HG02840 (cell line): ENCODE measurements around the gene HTR3D.
"Not testable (repeated sequence)": the region's sequence is repeated elsewhere in the genome, so short reads cannot be mapped to it uniquely, and the experiment has no call there.

ENCODE experiments used
- ATAC-seq: cut with Tn5 transposase; IDR thresholded peaks from one replicate; pipeline ENCODE4 v1.9.1; 2021; ENCODE audit warnings: mild to moderate bottlenecking, moderate library complexity, moderate number of reproducible peaks; ENCODE audit not compliant: unreplicated experiment, low FRiP score

Gene HTR3D, protein sequence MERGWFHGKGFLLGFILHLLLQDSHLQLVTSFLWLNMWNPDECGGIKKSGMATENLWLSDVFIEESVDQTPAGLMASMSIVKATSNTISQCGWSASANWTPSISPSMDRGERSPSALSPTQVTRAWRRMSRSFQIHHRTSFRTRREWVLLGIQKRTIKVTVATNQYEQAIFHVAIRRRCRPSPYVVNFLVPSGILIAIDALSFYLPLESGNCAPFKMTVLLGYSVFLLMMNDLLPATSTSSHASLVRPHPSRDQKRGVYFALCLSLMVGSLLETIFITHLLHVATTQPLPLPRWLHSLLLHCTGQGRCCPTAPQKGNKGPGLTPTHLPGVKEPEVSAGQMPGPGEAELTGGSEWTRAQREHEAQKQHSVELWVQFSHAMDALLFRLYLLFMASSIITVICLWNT

DNA sequence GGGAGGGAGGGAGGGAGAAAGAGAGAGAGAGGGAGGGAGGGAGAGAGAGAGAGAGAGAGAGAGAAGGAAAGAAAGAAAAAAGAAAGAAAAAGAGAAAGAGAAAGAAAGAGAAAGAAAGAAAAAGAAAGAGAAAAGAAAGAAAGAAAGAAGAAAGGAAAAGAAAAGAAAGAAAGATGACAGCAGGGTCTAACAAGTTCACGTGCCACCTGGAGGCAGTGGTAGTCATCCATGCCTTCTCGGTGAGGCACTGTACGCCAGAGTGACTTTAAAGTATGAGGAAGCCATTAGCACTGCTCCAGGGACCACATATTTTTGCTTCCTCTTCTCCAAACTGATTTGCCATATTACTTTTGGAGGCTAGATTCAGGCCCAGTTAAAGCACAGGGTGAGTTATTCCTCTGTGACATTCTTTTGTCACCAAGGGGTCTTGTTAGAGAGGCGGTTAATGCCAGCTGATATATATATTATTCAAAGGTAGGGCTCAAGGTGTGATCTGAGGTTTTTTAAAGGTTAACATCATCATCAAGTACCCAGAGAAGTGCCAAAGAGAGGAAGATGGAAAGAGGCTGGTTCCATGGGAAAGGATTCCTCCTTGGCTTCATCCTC is at the start of gene HTR3D:
TSS of gene HTR3D (plus strand) at position 556 of the 606 bp plus-strand sequence. CDS start at position 556, 0 bp downstream.
- ATAC-seq = no peak

DNA sequence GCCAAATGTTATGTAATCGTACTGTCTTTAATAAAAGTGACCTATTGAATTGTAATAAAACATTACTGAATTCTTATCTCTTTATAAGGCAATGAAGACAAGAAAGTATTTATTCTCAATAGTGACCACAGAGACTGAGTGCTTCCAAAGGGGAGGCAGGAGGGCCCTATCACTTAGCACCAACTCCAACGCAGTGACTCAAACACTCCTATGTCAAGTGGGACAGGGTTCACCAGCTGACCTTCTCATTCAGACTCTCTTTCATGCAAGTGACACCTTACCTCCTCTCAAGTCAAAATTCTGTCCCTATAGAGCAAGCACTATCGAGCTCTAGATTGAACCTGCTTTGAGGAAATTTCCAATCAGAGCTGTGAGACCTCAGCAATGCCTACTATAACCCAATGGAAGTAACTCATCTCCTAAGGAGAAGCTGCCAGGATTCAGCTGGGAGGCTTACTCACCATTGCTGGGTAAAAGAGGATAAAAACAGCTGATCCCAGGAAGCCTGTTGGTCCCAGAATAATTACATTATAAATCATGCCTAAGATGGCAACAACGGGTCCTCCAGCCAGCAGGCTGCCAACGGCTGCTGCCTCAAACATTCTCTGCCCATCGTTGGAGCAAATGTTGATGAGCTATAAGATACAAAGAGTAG is 49.4 kb upstream of the HTR3D start:
- no peak for ATAC-seq

DNA sequence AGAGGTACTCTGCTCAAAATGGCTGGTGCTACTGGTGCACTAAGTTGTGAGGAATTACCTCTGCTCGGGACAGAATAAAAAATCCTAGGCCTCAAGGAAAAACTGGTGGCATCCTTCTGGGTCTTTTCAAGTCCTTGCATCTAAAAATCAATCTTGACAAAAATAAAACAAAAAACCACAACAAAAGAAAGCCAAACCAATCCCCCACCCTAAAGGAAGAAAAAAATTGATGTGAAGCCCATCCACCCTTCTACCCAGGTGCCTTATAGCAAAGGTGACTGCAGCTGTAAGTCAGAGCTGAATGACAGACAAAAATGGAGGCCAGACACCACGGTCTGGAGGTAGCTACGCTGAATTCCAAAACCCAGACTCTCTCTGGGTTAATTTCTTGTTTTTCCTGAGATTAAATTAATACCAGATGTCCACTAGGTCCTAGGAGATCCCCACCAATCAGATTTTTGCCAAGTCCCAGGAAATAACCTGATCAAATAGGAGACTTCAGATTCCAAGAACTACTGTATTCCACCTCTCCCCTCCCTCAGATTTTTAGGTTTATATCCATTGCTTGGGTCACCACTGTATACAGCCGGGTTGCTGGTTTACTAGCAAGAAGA is 47.3 kb upstream of the HTR3D start:
- ATAC-seq = no peak

DNA sequence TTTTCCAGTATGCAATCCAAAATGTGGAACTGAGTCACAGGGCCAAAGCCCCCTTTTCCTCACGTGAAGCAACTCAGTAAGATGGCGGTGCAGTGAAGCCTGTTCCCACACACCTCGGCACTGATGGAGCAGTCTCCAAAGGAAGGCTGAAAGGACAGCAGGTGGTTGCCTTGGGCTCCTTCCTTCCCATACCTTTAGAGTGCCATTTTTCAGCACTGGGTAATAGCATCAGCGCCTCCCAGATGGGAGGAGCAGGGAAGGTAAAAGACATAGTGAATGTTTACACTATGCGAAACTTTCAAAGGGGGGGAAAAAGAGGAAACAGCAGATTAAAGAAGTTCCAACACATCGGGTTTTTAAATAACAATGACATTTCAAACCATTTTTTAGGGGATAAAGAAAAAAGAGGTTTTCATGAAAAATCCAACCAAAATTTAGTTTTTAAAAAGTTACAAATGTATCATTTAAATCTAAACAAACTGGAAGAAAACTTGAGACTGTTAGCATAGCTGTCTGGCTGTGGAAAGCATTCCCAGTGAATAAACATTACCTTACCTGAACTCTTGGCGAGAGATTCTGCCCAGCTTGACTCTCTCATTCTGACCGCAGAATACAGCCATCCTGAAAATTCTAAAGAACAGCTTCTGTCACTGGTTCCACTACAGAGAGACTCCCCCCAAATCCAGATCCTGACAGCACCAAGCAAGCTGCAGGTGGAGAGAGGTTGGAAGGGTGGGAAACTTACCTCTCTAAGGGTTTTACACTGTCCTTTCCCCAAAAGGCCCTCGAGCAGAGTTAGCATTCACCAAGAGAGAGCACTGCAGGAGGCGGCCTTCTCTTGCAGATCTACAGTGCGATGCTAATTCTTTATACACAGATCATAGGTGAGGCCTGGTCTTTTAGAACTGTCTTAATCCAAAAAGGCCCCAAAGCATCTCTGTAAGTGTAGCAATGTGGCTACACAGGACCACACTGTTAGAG is 46.5 kb upstream of the HTR3D start:
- ATAC-seq = no peak

DNA sequence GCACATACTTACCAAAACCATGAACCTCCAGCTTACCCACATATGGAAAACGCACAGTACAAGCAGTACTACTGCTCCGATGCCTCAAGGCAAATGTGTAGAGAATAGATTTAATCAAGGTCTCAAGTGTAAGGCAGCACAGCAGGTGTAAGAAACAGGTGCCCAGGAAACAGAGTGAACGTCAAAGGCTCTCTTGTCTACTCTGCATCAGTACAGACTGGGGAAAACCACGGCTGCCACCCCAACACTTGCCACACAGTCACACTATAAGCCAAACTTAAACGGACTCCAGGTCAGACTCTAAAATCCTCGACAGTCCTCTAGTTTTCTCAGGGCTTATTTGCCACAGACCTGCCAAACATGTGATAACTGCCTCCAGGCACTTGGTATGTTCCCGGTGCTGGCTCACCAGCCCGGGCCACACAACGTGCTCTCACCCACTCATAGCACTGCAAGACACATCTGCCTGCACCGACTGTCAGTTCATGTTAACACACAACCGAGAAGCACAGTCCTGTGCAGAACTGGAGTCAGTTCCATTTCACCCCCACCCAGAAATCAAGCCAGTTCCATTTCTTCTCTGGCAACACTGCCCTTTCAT is 44.4 kb upstream of the HTR3D start:
- no peak for ATAC-seq

DNA sequence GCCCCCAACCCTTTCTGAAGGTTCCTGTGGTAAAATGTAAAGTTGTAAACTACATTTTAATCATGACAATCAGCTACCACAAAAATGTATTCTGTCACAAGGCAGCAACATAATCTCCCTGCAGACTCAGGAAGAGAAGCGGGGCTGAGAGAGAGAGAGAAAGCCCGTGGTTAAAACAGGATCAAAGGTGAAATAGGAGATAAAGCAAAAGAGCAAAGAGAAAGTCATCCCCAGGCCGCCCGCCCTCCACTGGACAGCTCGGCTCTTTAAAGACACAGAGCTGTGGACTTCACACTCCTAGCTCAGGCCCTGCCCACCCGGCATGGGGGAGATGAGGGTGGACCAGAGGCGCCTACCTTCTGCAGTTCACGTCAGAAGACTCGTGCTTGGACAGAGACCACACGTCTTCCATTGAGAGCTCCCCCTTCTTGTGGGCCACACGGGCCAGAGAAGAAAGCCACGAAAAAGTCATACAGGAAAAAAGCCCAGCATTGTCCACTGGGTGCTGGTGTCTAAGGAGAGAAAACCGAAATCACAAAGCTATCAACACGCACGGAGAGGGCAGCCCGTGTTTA is 43.2 kb upstream of the HTR3D start:
- no peak for ATAC-seq

DNA sequence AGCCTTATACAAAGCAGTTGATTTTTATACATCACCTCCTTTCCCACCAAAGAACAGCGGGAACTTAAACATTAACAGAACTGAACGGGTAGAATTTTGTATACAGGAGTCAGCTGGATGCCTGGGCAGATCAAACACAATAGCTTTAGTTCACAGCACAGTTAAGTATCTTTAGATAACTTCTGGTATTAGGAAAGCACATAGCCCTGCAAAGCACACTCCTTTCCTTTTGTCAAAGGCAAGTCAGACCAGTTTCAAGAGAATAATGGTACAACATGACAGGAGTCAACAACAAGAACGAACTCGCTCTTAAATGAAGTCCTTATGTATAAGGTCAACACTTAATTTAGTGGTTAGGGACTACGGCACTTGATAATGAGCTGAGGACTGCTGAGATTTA is 40.1 kb upstream of the HTR3D start:
- no peak for ATAC-seq

DNA sequence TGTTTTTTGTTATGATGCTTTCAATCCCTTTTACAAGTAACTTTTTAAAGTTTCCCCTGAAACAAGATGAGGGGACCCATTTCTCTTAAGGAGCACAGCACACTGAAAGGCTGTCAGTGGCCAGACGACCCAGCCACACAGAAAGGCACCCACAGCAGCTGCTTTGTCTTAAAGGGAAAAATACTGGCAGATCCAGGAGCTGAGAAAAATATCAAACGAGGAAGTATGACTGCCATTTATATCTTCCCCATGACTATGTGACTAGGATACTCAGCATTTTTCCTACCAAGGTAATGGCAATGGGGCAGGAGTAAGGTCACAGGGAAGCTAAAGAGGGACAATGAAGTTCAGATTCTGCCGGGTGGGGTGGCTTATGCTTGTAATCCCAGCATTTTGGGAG is 29.8 kb upstream of the HTR3D start:
- no peak for ATAC-seq

DNA sequence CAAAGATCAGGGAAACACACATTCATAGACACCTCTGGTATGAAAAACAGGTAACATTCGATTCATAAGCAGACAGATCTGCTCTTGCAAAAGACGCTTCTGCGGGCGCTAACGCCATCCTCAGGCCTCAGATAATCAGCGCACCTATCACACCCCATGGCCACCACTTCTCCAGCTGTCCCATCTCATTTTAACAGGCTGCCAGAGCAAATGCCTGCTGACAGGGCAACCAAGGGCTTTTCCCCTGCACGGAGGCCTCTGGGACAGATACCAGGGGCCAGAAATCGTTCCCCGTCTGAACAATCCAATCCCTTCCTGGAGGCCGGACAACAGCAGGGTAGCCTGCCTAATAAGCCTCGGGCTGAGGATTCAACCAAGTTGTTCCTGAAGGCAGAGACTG is 29.1 kb upstream of the HTR3D start:
- no peak for ATAC-seq

DNA sequence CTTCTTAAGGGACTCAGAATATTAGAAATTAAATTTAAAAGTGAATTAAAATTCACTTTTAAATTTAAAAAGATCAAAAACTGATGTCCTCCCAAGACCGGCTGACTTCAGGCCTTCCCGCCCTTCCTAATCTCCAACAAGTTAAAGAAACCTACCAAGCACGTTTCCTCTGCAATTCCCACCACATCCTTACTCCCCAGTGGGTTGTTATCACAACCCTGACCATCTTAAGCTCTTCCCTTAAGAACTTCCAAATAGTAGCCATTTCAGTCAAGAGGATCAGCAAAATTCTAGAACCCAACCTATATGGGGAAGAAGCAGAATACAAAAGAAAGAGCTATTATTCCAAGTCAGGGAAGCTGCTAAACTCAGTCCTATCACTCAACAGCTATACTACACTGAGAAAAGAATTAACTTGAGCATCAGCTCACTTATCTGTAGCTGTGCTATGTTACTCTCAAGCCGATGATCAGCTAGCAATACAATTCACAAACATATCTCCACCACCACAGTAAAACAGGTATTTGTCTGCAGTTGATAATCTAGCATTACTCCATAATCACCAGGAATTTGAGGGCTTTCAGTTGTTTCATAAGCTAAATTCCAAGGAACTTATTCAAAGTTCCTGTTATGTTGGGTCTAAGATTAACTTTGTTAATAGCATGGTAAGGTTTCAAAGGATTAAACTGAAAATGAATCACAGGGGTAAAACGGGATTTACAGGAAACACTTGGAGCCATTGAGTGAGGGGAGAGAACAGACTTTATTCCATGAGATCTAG is 28.2 kb upstream of the HTR3D start:
- no peak for ATAC-seq

DNA sequence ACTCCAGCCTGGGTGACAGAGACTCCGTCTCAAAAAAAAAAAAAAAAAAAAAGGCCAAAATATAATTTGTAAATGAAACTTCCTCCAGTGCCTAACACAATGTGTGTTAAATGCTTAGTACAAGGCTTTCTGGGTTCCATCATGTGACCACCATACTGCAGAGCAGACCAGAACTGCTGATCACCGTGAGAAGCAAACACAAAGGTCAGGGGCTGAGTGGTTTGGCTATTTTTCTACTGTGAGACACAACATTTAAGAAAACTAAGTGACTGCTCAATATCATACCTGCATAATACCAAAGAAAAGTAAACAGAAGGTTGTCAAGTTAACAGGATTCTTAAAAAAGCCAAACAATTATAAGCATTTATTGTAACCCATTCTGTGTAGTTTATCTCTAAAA is 27.1 kb upstream of the HTR3D start:
- no peak for ATAC-seq

DNA sequence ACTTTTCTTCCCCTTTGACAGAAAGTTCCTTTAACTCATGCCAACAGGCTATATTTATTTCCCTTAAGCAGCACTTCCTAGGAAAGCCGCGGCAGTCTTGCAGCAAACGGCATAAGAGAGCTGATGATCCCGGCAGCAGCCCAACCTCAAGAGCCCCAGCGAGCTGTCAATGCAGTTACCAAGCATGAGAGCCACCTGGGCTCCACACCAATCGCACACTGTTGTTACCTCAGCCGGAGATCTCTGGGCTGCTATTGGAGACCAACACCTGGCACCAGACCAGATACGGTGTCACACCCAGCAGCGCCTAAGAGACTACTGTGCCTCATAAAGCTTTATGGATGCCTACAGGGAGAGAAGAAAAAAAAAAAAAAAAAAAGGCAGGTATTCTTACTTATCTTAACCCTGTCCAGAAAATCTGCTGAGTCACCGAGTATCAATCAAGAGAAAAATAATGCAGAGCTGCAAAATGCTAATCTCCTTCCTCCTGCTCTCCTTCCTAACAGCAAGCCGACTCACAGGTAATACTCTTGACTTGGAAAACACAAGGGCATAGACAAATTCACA is 25.5 kb upstream of the HTR3D start:
- ATAC-seq = peak; percentile 62

DNA sequence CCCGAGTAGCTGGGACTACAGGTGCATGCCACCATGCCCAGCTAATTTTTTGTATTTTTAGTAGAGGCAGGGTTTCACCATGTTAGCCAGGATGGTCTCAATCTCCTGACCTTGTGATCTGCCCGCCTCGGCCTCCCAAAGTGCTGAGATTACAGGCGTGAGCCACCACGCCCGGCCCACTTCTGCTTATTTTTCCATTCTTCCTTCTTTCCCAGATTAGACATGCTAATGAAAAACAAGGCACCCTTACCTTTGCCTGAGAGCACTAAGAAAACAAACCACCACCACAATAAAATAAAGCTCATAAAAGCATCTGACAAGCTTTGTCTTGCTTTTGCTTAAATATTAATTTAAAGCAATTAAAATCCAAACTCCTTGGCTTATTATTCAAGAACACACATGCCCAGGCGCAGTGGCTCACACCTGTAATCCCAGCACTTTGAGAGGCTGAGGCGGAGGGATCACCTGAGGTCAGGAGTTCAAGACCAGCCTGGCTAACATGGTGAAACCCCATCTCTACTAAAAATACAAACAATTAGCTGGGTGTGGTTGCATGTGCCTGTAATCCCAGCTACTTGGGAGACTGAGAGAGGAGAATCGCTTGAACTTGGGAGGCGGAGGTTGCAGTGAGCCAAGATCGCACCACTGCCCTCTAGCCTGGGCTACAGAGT is 24.3 kb upstream of the HTR3D start:
- ATAC-seq = not testable (repeated sequence)

DNA sequence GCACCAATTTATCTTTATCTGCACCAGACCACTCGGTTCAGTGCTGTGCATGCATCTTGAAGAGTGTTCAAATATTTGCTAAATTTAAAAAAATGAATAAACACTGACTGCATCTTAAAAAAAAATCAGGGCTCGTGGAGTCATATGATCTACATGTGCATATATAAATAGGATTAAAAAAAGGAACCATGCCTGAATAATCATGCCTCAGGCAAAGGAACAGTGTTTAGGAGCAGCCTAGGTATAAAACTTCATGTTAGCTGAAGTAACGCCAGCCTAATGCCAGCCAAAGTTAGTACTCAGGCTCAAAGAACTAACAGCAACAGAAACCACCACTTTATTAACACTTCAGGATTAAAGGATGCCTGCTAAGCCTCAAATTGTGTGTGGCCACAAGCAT is 23.4 kb upstream of the HTR3D start:
- no peak for ATAC-seq

DNA sequence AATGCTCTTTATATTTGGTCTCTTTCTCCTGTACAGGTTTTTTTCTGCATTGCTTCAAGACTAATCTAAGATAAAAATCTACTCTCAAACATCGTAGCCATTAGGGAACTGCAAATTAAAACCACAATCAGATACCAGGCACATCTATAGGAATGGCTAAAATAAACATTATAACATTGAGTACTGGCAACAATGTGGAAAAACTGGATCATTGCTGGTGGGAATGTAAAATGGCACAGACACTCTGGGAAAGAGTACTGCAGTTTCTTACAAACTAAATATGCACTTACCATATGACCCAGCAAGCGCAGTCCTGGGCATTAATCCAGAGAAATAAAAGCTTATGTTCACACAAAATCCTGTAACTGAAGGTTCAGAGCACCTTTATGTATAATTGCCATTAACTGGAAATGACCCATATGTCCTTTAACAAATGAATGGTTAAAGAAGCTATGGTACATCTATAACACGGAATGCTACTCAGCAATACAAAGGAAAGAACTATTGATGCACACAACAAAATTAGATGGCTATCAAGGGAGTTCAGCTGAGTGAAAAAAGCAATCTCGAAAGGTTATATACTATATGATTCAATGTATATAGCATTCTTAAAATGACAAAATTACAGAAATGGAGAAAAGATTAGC is 20.2 kb upstream of the HTR3D start:
- ATAC-seq = no peak

DNA sequence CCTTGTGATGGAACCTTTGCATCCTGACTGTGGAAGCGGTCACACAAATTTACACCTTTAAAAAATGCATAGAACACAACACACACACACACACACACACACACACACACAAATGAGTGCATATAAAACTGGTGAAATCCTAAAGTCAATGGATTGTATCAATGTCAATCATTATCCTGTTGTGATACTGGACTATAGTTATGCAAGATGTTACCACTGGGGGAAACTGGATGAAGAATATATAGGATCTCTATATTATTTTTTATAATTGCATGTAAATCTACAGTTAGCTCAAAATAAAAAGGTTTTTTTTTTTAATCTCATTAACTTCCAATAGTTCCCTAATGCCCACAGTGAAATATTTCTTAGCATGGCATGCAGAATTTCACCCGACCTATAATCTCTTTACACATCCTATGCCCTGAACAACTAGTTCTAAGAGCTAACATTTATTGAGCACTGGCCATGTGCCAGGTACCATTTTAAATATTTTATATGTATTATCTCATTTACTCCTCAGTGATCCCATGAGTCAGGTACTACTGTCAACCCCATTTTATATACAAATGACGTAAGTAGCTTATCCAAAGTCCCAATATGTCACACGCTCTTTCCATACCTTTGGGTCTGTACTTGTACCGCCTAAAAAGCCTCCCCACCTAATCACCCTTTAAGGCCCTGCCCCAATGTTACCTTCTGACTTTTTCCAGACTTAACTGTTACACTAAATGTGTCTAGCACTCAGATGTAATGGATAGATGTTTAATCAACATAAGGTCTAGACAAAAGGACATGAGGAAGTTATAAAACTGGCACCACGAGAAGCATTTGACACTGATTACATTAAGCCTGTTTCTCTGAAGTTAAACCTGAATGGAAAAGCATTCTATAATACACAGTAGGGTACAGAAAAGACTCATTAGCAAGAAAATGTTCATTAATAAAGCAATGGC is 19.3 kb upstream of the HTR3D start:
- ATAC-seq = no peak
